ENCODE measurements around the gene TRPC6.
A peak's percentile ranks its signal among the peaks of the same experiment; 100 is the strongest.

- TF ChIP-seq EZH2 (IDR thresholded peaks at IDR 0.05; ENCODE audit: low read depth) (no peak), CTCF (conservative IDR thresholded peaks at IDR 0.05) (peak; percentile 35; the same call in 1 of the 2 replicates)
Measured at GRCh38 chr11:101439488-101439887, 144.3 kb downstream of the TRPC6 start.

Data from PC-9 (cell line).